Measurements from ENCODE around the gene SPEM3. TPM values are rescaled to one million over a fixed set of nuclear protein-coding genes. Genes with fewer than 3 reads are reported as not detected.
"Not testable (repeated sequence)": the region's sequence is repeated elsewhere in the genome, so short reads cannot be mapped to it uniquely, and the experiment has no call there.

SPEM3 gene
- total and polyA plus RNA-seq, 4 donors: not detected

- ATAC-seq (ENCODE audit: insufficient read depth, low FRiP score): no peak
- peaks cover 7 to 22% (median 9%) of the 10 kb centered on the region in 5 donors for H3K4me1 ChIP-seq (ENCODE audit: control insufficient read depth in 5 of 5, insufficient read depth in 5 of 5, low read length in 5 of 5)
- no peaks in the 10 kb centered on the region for H3K27me3 ChIP-seq (ENCODE audit: control insufficient read depth in 3 of 3, insufficient read depth in 3 of 3, low read length in 2 of 3)
- DNase-seq: no peak
- H3K9ac ChIP-seq (ENCODE audit: insufficient read depth in 1 of 2, low read length in 2 of 2): no peak overlapping the region
- H3K36me3 ChIP-seq (ENCODE audit: control insufficient read depth in 4 of 4, insufficient read depth in 4 of 4, low read length in 4 of 4): peaks cover 0 to 4% (median 3%) of the 10 kb centered on the region in 4 donors
- TF ChIP-seq CTCF (IDR thresholded peaks at IDR 0.05; ENCODE audit: control extremely low read depth, extremely low read depth): no peak
- H3K27ac ChIP-seq (ENCODE audit: low read depth in 1 of 2, low read length in 1 of 2): no peak overlapping the region
- H3K9me3 ChIP-seq (ENCODE audit: control insufficient read depth in 4 of 4, insufficient read depth in 3 of 4, low read length in 3 of 4): no peaks in the 10 kb centered on the region
- WGBS, 2 donors: 75% methylated on average over 2 of the region's 2 CpGs
- no peak overlapping the region for H3K4me3 ChIP-seq
These were observed 43.1 kb downstream of the SPEM3 start for GRCh38 chr17:7471729-7472128.

GRCh38 chr17:7474767-7475166 lies 46.1 kb downstream of the SPEM3 start:
- Histone ChIP-seq H3K27ac (ENCODE audit: low read depth in 1 of 2, low read length in 1 of 2) (peak overlapping the region in 1 of 2 donors; percentile 51), H3K4me1 (ENCODE audit: control insufficient read depth in 5 of 5, insufficient read depth in 5 of 5, low read length in 5 of 5) (peaks cover 7 to 30% (median 20%) of the 10 kb centered on the region in 5 donors)
- not testable (repeated sequence) for H3K27me3 ChIP-seq (ENCODE audit: control insufficient read depth in 3 of 3, insufficient read depth in 3 of 3, low read length in 2 of 3); ATAC-seq (ENCODE audit: insufficient read depth, low FRiP score); H3K9ac ChIP-seq (ENCODE audit: insufficient read depth in 1 of 2, low read length in 2 of 2); DNase-seq; H3K4me3 ChIP-seq; H3K36me3 ChIP-seq (ENCODE audit: control insufficient read depth in 4 of 4, insufficient read depth in 4 of 4, low read length in 4 of 4); H3K9me3 ChIP-seq (ENCODE audit: control insufficient read depth in 4 of 4, insufficient read depth in 3 of 4, low read length in 3 of 4)
- WGBS, 2 donors: 48 to 67% methylated on average over 7 to 8 of the region's 8 CpGs

GRCh38 chr17:7475764-7476422 lies 47.2 kb downstream of the SPEM3 start:
- H3K27me3 ChIP-seq (ENCODE audit: control insufficient read depth in 3 of 3, insufficient read depth in 3 of 3, low read length in 2 of 3): no peaks in the 10 kb centered on the region
- peak overlapping the region in 1 of 2 donors; percentile 3 for H3K9ac ChIP-seq (ENCODE audit: insufficient read depth in 1 of 2, low read length in 2 of 2)
- H3K4me3 ChIP-seq: no peak overlapping the region
- peaks cover 0 to 3% (median 0%) of the 10 kb centered on the region in 4 donors for H3K36me3 ChIP-seq (ENCODE audit: control insufficient read depth in 4 of 4, insufficient read depth in 4 of 4, low read length in 4 of 4)
- no peaks in the 10 kb centered on the region for H3K9me3 ChIP-seq (ENCODE audit: control insufficient read depth in 4 of 4, insufficient read depth in 3 of 4, low read length in 3 of 4)
- 53 to 61% methylated on average over 15 of the region's 15 CpGs for WGBS, 2 donors
- H3K27ac ChIP-seq (ENCODE audit: low read depth in 1 of 2, low read length in 1 of 2): peak overlapping the region; percentile 84 to 99
- peak in 1 of 3 donors; percentile 32 for DNase-seq
- ATAC-seq (ENCODE audit: insufficient read depth, low FRiP score): no peak
- peaks cover 10 to 35% (median 31%) of the 10 kb centered on the region in 5 donors for H3K4me1 ChIP-seq (ENCODE audit: control insufficient read depth in 5 of 5, insufficient read depth in 5 of 5, low read length in 5 of 5)
- TF ChIP-seq CTCF (IDR thresholded peaks at IDR 0.05; ENCODE audit: control extremely low read depth, extremely low read depth): no peak

GRCh38 chr17:7476494-7476893 lies 47.8 kb downstream of the SPEM3 start:
- ATAC-seq (ENCODE audit: insufficient read depth, low FRiP score): no peak
- Histone ChIP-seq H3K4me3 (no peak overlapping the region), H3K4me1 (ENCODE audit: control insufficient read depth in 5 of 5, insufficient read depth in 5 of 5, low read length in 5 of 5) (peaks cover 10 to 38% (median 31%) of the 10 kb centered on the region in 5 donors), H3K9ac (ENCODE audit: insufficient read depth in 1 of 2, low read length in 2 of 2) (no peak overlapping the region), H3K27me3 (ENCODE audit: control insufficient read depth in 3 of 3, insufficient read depth in 3 of 3, low read length in 2 of 3) (no peaks in the 10 kb centered on the region), H3K27ac (ENCODE audit: low read depth in 1 of 2, low read length in 1 of 2) (peak overlapping the region; percentile 84 to 99), H3K36me3 (ENCODE audit: control insufficient read depth in 4 of 4, insufficient read depth in 4 of 4, low read length in 4 of 4) (peaks cover 0 to 3% (median 0%) of the 10 kb centered on the region in 4 donors), H3K9me3 (ENCODE audit: control insufficient read depth in 4 of 4, insufficient read depth in 3 of 4, low read length in 3 of 4) (no peaks in the 10 kb centered on the region)
- WGBS, 2 donors: 33 to 44% methylated on average over 3 of the region's 3 CpGs
- no peak for TF ChIP-seq CTCF (IDR thresholded peaks at IDR 0.05; ENCODE audit: control extremely low read depth, extremely low read depth)
- no peak for DNase-seq

Data from lung (tissue), 12 donors.